ENCODE data around the gene RAB41. TPM values are rescaled to one million over a fixed set of nuclear protein-coding genes. Genes with fewer than 3 reads are reported as not detected.
A peak's percentile ranks its signal among the peaks of the same experiment; 100 is the strongest.

Gene RAB41
- total RNA-seq, 1 donor, result not detected

GRCh38 chrX:70279081-70279480 lies 2.9 kb upstream of the RAB41 start:
- Histone ChIP-seq H4K20me1 (ENCODE audit: insufficient read depth, low read length) (no peaks in the 10 kb centered on the region), H3K27me3 (ENCODE audit: insufficient read depth, low read length) (peaks cover 5% of the 10 kb centered on the region), H2AFZ (ENCODE audit: low read length) (no peak overlapping the region), H3K4me3 (ENCODE audit: insufficient read depth, low read length) (no peak overlapping the region), H3K4me1 (ENCODE audit: insufficient read depth, low read length) (no peaks in the 10 kb centered on the region), H3K27ac (ENCODE audit: low read depth, low read length) (no peak overlapping the region), H3K36me3 (ENCODE audit: insufficient read depth, low read length) (no peaks in the 10 kb centered on the region), H3K9me3 (ENCODE audit: low read depth, low read length) (no peaks in the 10 kb centered on the region), H3K79me2 (ENCODE audit: insufficient read depth, low read length) (no peaks in the 10 kb centered on the region), H3K4me2 (ENCODE audit: insufficient read depth, low read length) (no peak overlapping the region)
- no peak for TF ChIP-seq CTCF (IDR thresholded peaks at IDR 0.05; ENCODE audit: extremely low read depth, low read depth, low read length)
- DNase-seq (ENCODE audit: insufficient read length, low spot score, missing footprints), result no peak

GRCh38 chrX:70280573-70280972 lies 1.4 kb upstream of the RAB41 start:
- Histone ChIP-seq H4K20me1 (ENCODE audit: insufficient read depth, low read length) (no peaks in the 10 kb centered on the region), H3K79me2 (ENCODE audit: insufficient read depth, low read length) (no peaks in the 10 kb centered on the region), H3K4me2 (ENCODE audit: insufficient read depth, low read length) (no peak overlapping the region), H3K27me3 (ENCODE audit: insufficient read depth, low read length) (peaks cover 5% of the 10 kb centered on the region), H3K36me3 (ENCODE audit: insufficient read depth, low read length) (peaks cover 7% of the 10 kb centered on the region), H2AFZ (ENCODE audit: low read length) (no peak overlapping the region), H3K4me3 (ENCODE audit: insufficient read depth, low read length) (no peak overlapping the region), H3K27ac (ENCODE audit: low read depth, low read length) (no peak overlapping the region), H3K4me1 (ENCODE audit: insufficient read depth, low read length) (no peaks in the 10 kb centered on the region), H3K9me3 (ENCODE audit: low read depth, low read length) (no peaks in the 10 kb centered on the region)
- DNase-seq (ENCODE audit: insufficient read length, low spot score, missing footprints), result no peak
- no peak for TF ChIP-seq CTCF (IDR thresholded peaks at IDR 0.05; ENCODE audit: extremely low read depth, low read depth, low read length)

GRCh38 chrX:70289168-70289792 lies 7.3 kb downstream of the RAB41 start:
- Histone ChIP-seq H3K4me3 (ENCODE audit: insufficient read depth, low read length) (peak overlapping the region; percentile 74), H3K27me3 (ENCODE audit: insufficient read depth, low read length) (no peaks in the 10 kb centered on the region), H3K4me1 (ENCODE audit: insufficient read depth, low read length) (peaks cover 10% of the 10 kb centered on the region), H3K36me3 (ENCODE audit: insufficient read depth, low read length) (peaks cover 18% of the 10 kb centered on the region), H2AFZ (ENCODE audit: low read length) (peak overlapping the region; percentile 61), H3K9me3 (ENCODE audit: low read depth, low read length) (no peaks in the 10 kb centered on the region), H4K20me1 (ENCODE audit: insufficient read depth, low read length) (no peaks in the 10 kb centered on the region), H3K4me2 (ENCODE audit: insufficient read depth, low read length) (peak overlapping the region; percentile 81), H3K79me2 (ENCODE audit: insufficient read depth, low read length) (peaks cover 36% of the 10 kb centered on the region), H3K27ac (ENCODE audit: low read depth, low read length) (peak overlapping the region; percentile 34)
- no peak for DNase-seq (ENCODE audit: insufficient read length, low spot score, missing footprints)
- no peak for TF ChIP-seq CTCF (IDR thresholded peaks at IDR 0.05; ENCODE audit: extremely low read depth, low read depth, low read length)

- no peaks in the 10 kb centered on the region for H3K9me3 ChIP-seq (ENCODE audit: low read depth, low read length)
- H3K4me2 ChIP-seq (ENCODE audit: insufficient read depth, low read length), result peak within 1 kb of the TSS; percentile 81
- peaks cover 10% of the 10 kb centered on the region for H3K4me1 ChIP-seq (ENCODE audit: insufficient read depth, low read length)
- TF ChIP-seq CTCF (IDR thresholded peaks at IDR 0.05; ENCODE audit: extremely low read depth, low read depth, low read length), result no peak
- peak; percentile 92 for DNase-seq (ENCODE audit: insufficient read length, low spot score, missing footprints)
- peaks cover 15% of the 10 kb centered on the region for H3K36me3 ChIP-seq (ENCODE audit: insufficient read depth, low read length)
- H3K4me3 ChIP-seq (ENCODE audit: insufficient read depth, low read length), result peak within 1 kb of the TSS; percentile 74
- H3K27ac ChIP-seq (ENCODE audit: low read depth, low read length), result peak within 1 kb of the TSS; percentile 34
- H3K79me2 ChIP-seq (ENCODE audit: insufficient read depth, low read length), result peaks cover 44% of the 10 kb centered on the region
- H3K27me3 ChIP-seq (ENCODE audit: insufficient read depth, low read length), result no peaks in the 10 kb centered on the region
- no peaks in the 10 kb centered on the region for H4K20me1 ChIP-seq (ENCODE audit: insufficient read depth, low read length)
- H2AFZ ChIP-seq (ENCODE audit: low read length), result peak within 1 kb of the TSS; percentile 89
These were observed 8.1 kb downstream of the RAB41 start, which contains the start of the genes KIF4A and PDZD11 for GRCh38 chrX:70289793-70290770. Gene KIF4A (plus strand): TSS chrX:70290104. CDS start chrX:70290459, 355 bp downstream. Gene PDZD11 (minus strand): TSS chrX:70289927. CDS start chrX:70289341, 586 bp downstream.

Measured in osteoblast (primary cell).